Measurements from ENCODE around the gene RIN2. TPM values are rescaled to one million over a fixed set of nuclear protein-coding genes. Genes with fewer than 3 reads are reported as not detected.

RIN2 gene
- total RNA-seq, 4 donors from 2014 or later, result 64.5 to 89.4 (median 77.5) TPM

- intact Hi-C loops (cut with DNase I), result no loop called here
- no peaks in the 10 kb centered on the region for H3K27me3 ChIP-seq
- peaks cover 16 to 36% of the 10 kb centered on the region in 2 donors for H3K4me1 ChIP-seq
- no peaks in the 10 kb centered on the region for H3K9me3 ChIP-seq
- DNase-seq, result no peak
- H3K36me3 ChIP-seq, result no peaks in the 10 kb centered on the region
- no peak overlapping the region for H3K4me3 ChIP-seq (replicated peaks in 1 of 3)
- H3K27ac ChIP-seq, result no peak overlapping the region
- TF ChIP-seq POLR2A (IDR thresholded peaks at IDR 0.05) (no peak), CTCF (IDR thresholded peaks at IDR 0.05) (no peak)
- WGBS, 2 donors, result 92 to 94% methylated on average over 4 of the region's 4 CpGs
These were observed 7.9 kb downstream of the RIN2 start for GRCh38 chr20:19765913-19766312.

GRCh38 chr20:19767070-19767469, 9.0 kb downstream of the RIN2 start:
- TF ChIP-seq POLR2A (IDR thresholded peaks at IDR 0.05), result no peak
- TF ChIP-seq CTCF (IDR thresholded peaks at IDR 0.05), result no peak
- intact Hi-C loops (cut with DNase I), result no loop called here
- peaks cover 16 to 26% of the 10 kb centered on the region in 2 donors for H3K4me1 ChIP-seq
- H3K27me3 ChIP-seq, result no peaks in the 10 kb centered on the region
- H3K9me3 ChIP-seq, result no peaks in the 10 kb centered on the region
- no peaks in the 10 kb centered on the region for H3K36me3 ChIP-seq
- no peak for DNase-seq
- no peak overlapping the region for H3K4me3 ChIP-seq (replicated peaks in 1 of 3)
- peak overlapping the region in 1 of 3 donors; percentile 11 for H3K27ac ChIP-seq
- 29 to 53% methylated on average over 4 of the region's 4 CpGs for WGBS, 2 donors

DNA sequence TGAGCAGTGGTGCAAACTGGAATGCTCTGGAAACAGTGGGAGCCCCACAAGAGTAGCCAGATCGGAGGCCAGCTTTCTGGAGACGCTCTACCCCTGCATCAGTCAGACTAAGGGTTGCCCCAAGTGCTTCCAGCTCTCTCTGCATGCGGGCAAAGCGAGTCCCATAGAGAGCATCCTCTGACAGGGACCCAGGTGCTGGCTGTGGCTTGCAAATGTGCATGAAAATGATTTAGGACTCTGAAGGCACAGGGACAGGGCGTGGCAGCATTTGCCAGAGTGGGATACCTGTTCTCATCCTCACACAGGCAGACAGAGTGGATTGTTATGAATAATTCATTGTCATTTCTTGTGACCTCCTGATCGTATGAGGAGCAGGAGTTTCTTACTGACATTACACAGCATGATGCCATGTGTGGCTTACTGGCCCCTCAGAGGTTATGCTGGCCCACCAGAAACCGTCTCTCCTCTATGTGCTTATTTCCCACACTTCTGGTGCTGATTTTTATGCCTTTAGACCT, 10.3 kb downstream of the RIN2 start:
- intact Hi-C loops (cut with DNase I), result no loop called here
- Histone ChIP-seq H3K4me1 (peaks cover 11 to 21% of the 10 kb centered on the region in 2 donors), H3K36me3 (no peaks in the 10 kb centered on the region), H3K27ac (no peak overlapping the region), H3K9me3 (no peaks in the 10 kb centered on the region), H3K4me3 (replicated peaks in 1 of 3) (no peak overlapping the region), H3K27me3 (no peaks in the 10 kb centered on the region)
- no peak for TF ChIP-seq POLR2A (IDR thresholded peaks at IDR 0.05)
- no peak for TF ChIP-seq CTCF (IDR thresholded peaks at IDR 0.05)
- WGBS, 2 donors, result 93 to 94% methylated on average over 7 of the region's 7 CpGs
- no peak for DNase-seq

GRCh38 chr20:19769507-19769906, 11.4 kb downstream of the RIN2 start:
- intact Hi-C loops (cut with DNase I), result no loop called here

More at GRCh38 chr20:19769507-19769906, 11.4 kb downstream of the RIN2 start:
- DNase-seq, result no peak
- H3K36me3 ChIP-seq, result no peaks in the 10 kb centered on the region
- H3K4me1 ChIP-seq, result peaks cover 9 to 22% of the 10 kb centered on the region in 2 donors
- TF ChIP-seq POLR2A (IDR thresholded peaks at IDR 0.05) (no peak), CTCF (IDR thresholded peaks at IDR 0.05) (no peak)
- H3K4me3 ChIP-seq (replicated peaks in 1 of 3), result no peak overlapping the region
- H3K9me3 ChIP-seq, result no peaks in the 10 kb centered on the region
- WGBS, 2 donors, result 91 to 92% methylated on average over 2 of the region's 2 CpGs
- H3K27me3 ChIP-seq, result no peaks in the 10 kb centered on the region
- no peak overlapping the region for H3K27ac ChIP-seq

Data from thyroid gland (tissue), 4 donors.